Nephron progenitor cell (in vitro differentiated cells): ENCODE data around the gene C3orf18.

ENCODE experiments used
- DNase-seq: peaks from one replicate; pipeline ENCODE4 v3.0.0; 2021
- H3K27ac Mint-ChIP-seq: 2 replicates; pipeline ENCODE4 v1.8.0; 2021; ENCODE audit warnings: mild to moderate bottlenecking, moderate library complexity, mixed read lengths
- H3K27me3 Mint-ChIP-seq: 2 replicates; pipeline ENCODE4 v1.8.0; 2021; ENCODE audit warnings: mild to moderate bottlenecking, low read depth, mixed read lengths; ENCODE audit not compliant: poor library complexity
- H3K36me3 Mint-ChIP-seq: 2 replicates; pipeline ENCODE4 v1.8.0; 2021; ENCODE audit warnings: low read depth, mixed read lengths
- H3K4me1 Mint-ChIP-seq: 2 replicates; pipeline ENCODE4 v1.8.0; 2021; ENCODE audit warnings: mixed read lengths
- H3K4me3 Mint-ChIP-seq: 2 replicates; pipeline ENCODE4 v1.8.0; 2021; ENCODE audit warnings: mild to moderate bottlenecking, moderate library complexity, mixed read lengths
- H3K9me3 Mint-ChIP-seq: 2 replicates; pipeline ENCODE4 v1.8.0; 2021; ENCODE audit warnings: mild to moderate bottlenecking, moderate library complexity, mixed read lengths
- TF ChIP-seq, protein P1 (sequence below): fragments of 200-600 bp; sonication (generic); IDR thresholded peaks from 2 replicates; pipeline ENCODE4 v1.5.0; 2021; ENCODE audit warnings: antibody characterized with exemption

C3orf18 gene

DNA sequence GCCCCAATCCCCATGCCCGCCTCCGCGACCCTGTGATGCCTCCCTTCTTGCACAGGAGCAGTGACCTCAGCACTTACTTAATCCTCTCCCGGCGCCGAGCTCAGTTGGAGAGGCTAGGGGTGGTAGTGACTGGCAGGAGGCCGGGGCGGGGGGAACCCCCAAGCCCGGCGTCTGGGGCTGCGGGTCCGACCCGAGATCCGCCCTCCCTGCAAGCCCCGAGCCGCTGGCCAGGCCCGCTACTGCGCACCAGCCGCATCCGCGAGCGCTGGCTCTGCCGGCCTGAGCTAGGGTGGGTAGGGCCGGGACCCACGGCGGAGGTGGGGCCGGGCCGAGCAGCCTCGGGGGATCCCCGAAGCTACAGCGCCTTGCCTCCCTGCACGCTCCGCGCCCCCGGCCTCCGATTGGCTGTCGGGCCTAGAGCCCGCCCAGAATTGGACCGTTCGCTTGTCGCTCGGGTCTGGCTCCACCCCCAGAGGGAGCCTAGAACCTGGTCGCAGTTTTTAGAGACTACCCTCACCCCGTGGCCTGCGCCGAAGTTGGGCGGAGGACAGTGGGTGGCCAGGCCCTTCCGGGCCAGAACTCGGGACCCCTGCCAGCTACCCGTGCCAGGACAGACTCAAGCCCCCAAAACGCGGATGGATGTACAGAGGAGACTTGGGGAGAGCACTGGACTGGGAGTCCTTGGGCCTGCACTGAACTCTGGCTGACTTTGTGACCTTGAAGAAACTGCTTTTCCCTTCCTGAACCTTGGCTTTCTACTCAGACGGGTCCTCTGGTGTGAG is at the start of gene C3orf18:
Gene C3orf18, minus strand, starts transcription at position 362 of the 782 bp plus-strand sequence. CDS start 2,048 bp downstream, outside the sequence.
- H3K36me3 Mint-ChIP-seq: no peaks in the 10 kb centered on the region
- peak within 1 kb of the TSS; percentile 90 for H3K27ac Mint-ChIP-seq
- H3K27me3 Mint-ChIP-seq: peaks cover 24% of the 10 kb centered on the region
- H3K9me3 Mint-ChIP-seq: no peaks in the 10 kb centered on the region
- H3K4me3 Mint-ChIP-seq: peak within 1 kb of the TSS; percentile 97
- H3K4me1 Mint-ChIP-seq: peaks cover 24% of the 10 kb centered on the region
- peak; percentile 91 for DNase-seq
- TF ChIP-seq, protein P1, sequence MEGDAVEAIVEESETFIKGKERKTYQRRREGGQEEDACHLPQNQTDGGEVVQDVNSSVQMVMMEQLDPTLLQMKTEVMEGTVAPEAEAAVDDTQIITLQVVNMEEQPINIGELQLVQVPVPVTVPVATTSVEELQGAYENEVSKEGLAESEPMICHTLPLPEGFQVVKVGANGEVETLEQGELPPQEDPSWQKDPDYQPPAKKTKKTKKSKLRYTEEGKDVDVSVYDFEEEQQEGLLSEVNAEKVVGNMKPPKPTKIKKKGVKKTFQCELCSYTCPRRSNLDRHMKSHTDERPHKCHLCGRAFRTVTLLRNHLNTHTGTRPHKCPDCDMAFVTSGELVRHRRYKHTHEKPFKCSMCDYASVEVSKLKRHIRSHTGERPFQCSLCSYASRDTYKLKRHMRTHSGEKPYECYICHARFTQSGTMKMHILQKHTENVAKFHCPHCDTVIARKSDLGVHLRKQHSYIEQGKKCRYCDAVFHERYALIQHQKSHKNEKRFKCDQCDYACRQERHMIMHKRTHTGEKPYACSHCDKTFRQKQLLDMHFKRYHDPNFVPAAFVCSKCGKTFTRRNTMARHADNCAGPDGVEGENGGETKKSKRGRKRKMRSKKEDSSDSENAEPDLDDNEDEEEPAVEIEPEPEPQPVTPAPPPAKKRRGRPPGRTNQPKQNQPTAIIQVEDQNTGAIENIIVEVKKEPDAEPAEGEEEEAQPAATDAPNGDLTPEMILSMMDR: no peak

DNA sequence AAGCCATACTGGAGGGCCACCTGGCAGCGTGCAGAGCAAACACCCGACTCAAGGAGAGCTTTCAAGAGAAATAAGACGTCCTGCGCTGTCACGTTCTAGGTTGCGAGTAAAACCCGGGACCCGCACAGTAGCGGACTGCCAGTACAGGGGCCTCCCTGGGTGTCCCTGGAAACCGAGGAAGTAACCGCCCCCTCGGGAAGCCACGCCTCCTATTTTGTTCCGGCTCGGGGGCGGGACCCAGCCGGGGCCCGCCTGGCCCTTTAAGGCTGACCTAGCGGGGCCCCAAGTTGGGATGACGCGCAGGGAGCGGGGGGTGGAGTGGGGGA is 49.2 kb upstream of the C3orf18 start:
- Mint-ChIP-seq H3K36me3 (no peaks in the 10 kb centered on the region), H3K9me3 (no peaks in the 10 kb centered on the region), H3K4me3 (peak overlapping the region; percentile 81)

DNA sequence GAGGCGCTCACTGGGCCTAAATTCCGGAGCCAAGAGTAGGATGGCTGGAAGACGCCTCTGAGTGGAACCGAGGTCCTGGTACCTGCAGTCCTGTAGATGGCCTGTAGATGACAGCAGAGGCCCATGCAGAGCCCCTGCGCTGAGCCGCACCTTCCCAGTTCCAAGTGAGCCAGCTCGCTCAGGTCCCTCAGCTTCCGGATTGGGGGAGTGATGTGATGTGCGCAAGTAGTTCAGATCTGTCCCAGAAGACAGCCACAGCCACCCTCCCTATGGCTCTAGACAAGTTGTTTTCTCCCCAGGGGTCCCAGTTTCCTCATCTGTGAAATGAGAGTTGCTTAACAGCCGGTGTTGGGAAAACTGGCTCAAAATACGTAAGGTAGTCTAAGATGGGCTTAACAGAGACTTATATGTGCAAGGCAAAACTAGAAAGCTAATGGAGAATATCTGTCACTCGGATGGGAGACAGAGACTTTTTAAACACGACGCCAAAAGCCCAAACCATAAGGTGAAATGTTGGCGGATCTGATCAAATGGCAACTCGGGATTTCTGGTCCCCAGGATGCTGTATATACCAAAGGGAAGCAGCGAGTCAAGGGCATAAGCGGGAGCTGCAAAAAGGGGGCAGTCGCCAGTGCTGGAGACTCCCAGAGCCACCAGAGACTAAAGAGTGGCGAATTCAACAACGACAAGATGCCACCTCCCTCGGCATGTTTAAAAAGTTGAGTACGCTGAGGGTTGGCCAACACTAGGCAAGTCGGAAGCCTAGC is 48.6 kb upstream of the C3orf18 start:
- H3K4me3 Mint-ChIP-seq: peak overlapping the region; percentile 81
- H3K4me1 Mint-ChIP-seq: peaks cover 41% of the 10 kb centered on the region
- H3K27ac Mint-ChIP-seq: peak overlapping the region; percentile 88
- peaks cover 27% of the 10 kb centered on the region for H3K27me3 Mint-ChIP-seq
- peak; percentile 86 for DNase-seq
- no peaks in the 10 kb centered on the region for H3K36me3 Mint-ChIP-seq
- H3K9me3 Mint-ChIP-seq: no peaks in the 10 kb centered on the region
- TF ChIP-seq, protein P1: peak; percentile 99

More for the DNA sequence above, 49.2 kb upstream of the C3orf18 start:
- Mint-ChIP-seq H3K4me1 (peaks cover 39% of the 10 kb centered on the region), H3K27ac (peak overlapping the region; percentile 88), H3K27me3 (peaks cover 27% of the 10 kb centered on the region)
- peak; percentile 94 for DNase-seq
- TF ChIP-seq, protein P1: no peak

DNA sequence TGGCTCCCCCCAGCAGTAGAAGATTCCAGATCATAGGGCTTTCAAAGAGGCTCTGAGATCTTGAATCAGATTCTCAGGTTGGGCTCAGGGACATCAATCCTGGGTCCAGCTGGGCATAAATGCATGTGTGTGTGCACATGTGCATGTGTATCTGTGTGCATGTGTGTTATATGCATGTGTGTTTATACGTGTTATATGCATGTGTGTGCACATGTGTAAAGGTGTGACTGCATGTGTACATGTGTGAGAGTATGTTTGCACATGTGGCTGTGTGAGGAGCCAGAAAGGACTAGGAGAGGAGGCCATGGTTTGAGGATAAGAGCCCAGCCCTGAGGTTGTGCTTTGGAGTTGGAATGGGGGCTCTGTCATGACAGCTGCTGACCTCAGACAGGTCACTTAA is 47.6 kb upstream of the C3orf18 start:
- H3K4me3 Mint-ChIP-seq: no peak overlapping the region

DNA sequence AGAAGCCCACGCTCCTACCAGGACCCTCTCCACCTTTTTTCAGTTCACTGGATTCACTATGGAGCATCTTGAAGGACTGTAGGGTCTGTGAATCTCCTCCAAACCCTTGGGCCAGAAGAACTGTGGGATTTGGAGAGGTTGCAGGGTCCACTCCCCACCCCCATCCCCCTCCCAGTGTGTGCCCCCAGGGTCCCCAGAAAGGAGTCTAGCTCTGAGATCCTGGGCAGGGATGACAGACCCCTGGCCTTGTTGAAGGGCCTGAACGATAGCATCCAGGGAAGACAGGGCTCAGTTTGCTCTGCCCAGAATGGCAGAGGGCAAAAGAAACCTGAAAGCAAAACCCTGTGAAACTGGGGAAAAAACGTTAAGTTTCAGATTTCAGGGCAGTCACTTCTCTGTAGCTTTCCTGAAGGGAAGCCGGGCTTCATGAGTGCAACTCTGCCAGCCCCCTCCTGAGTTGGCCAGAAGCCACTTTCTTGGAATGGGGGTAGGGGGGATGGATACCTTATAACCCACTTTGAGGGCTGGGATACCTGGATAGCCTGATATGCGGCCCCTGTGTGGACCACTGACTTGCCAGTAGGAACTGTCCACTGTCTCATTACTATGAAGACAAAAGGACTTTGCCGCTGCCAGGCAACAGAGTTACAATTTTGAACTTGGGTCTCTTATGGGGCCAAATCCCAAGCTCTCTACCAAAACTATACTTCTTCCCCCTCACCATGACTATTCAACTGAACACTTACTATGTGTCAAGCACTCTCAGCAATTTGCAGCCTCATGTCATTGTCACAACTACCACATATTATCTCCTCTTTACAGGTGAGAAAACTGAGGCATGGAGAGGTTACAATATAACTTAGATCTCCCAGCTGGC is 45.7 kb upstream of the C3orf18 start:
- H3K27ac Mint-ChIP-seq: no peak overlapping the region
- H3K9me3 Mint-ChIP-seq: no peaks in the 10 kb centered on the region
- no peak for DNase-seq
- H3K4me1 Mint-ChIP-seq: peaks cover 55% of the 10 kb centered on the region
- peaks cover 36% of the 10 kb centered on the region for H3K27me3 Mint-ChIP-seq
- peak overlapping the region; percentile 85 for H3K4me3 Mint-ChIP-seq
- no peaks in the 10 kb centered on the region for H3K36me3 Mint-ChIP-seq
- TF ChIP-seq, protein P1: no peak

More for the DNA sequence above, 47.6 kb upstream of the C3orf18 start:
- Mint-ChIP-seq H3K4me1 (peaks cover 45% of the 10 kb centered on the region), H3K9me3 (no peaks in the 10 kb centered on the region), H3K27me3 (peaks cover 27% of the 10 kb centered on the region), H3K27ac (no peak overlapping the region), H3K36me3 (no peaks in the 10 kb centered on the region)
- DNase-seq: no peak
- TF ChIP-seq, protein P1: no peak
